SJSA1 (cell line): ENCODE data around the gene GRB2. TPM values are rescaled to one million over a fixed set of nuclear protein-coding genes. Genes with fewer than 3 reads are reported as not detected.
"Not testable (repeated sequence)": the region's sequence is repeated elsewhere in the genome, so short reads cannot be mapped to it uniquely, and the experiment has no call there.

ENCODE experiments used
- DNase-seq, 2 experiments: peaks; one replicate each; pipeline ENCODE4 v3.0.0-alpha.2; 2015 to 2020; ENCODE audit warnings: low spot score in 2 of 2, low read depth in 1 of 2
- H3K27ac ChIP-seq: fragments of 250-450 bp; sonication (Bioruptor Pico); 2 replicates; pipeline ENCODE4 v1.5.1; 2020; ENCODE audit warnings: mild to moderate bottlenecking, moderate library complexity
- H3K27me3 ChIP-seq: fragments of 250-450 bp; sonication (Bioruptor Pico); replicated peaks from 2 replicates; pipeline ENCODE4 v1.5.1; 2020; ENCODE audit warnings: mild to moderate bottlenecking, moderate library complexity
- H3K36me3 ChIP-seq: fragments of 250-450 bp; sonication (Bioruptor Pico); 2 replicates; pipeline ENCODE4 v1.5.1; 2020; ENCODE audit warnings: mild to moderate bottlenecking
- H3K4me1 ChIP-seq: fragments of 250-450 bp; sonication (Bioruptor Pico); replicated peaks from 2 replicates; pipeline ENCODE4 v1.6.1; 2021; ENCODE audit warnings: mild to moderate bottlenecking
- H3K4me3 ChIP-seq: fragments of 250-450 bp; sonication (Bioruptor Pico); 2 replicates; pipeline ENCODE4 v1.5.1; 2020; ENCODE audit warnings: mild to moderate bottlenecking
- H3K9me3 ChIP-seq: fragments of 250-450 bp; sonication (Bioruptor Pico); replicated peaks from 2 replicates; pipeline ENCODE4 v1.5.1; 2020; ENCODE audit warnings: mild to moderate bottlenecking
- total RNA-seq: library from RNA; depleted of rRNA; stranded (reverse); fragments of >200 nt; shearing (Covaris generic); gene quantifications from 2 replicates; pipeline ENCODE4 v1.2.3, GENCODE V29; 2014

GRB2 gene
- total RNA-seq, 1 experiment from 2014 or later = 200 TPM

DNA sequence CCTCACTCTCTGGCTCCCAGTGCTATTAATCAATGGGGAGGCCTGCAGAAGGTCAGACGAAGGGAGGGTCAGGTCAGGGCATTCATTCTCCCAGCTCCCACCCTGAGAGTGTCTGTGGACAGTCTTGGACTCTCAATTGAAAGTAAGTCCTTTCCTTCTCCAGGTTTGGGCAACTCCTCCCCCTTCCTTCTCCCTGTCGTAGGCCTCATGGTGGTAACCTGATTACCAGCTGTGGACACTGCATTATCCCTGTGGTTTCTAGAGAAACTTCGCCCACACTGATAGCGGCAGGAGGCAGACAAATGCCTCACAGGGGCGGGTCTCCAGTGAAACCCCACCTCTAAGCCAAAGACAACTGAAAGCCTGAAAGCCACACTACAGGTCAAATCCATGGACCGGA, 58.6 kb downstream of the GRB2 start:
- DNase-seq = no peak
- Histone ChIP-seq H3K9me3 (no peaks in the 10 kb centered on the region), H3K27ac (no peak overlapping the region), H3K4me1 (0 out of 2 replicates have a peak, but pooled peaks cover 11% of the 10 kb centered on the region), H3K4me3 (no peak overlapping the region), H3K36me3 (no peaks in the 10 kb centered on the region), H3K27me3 (no peaks in the 10 kb centered on the region)

DNA sequence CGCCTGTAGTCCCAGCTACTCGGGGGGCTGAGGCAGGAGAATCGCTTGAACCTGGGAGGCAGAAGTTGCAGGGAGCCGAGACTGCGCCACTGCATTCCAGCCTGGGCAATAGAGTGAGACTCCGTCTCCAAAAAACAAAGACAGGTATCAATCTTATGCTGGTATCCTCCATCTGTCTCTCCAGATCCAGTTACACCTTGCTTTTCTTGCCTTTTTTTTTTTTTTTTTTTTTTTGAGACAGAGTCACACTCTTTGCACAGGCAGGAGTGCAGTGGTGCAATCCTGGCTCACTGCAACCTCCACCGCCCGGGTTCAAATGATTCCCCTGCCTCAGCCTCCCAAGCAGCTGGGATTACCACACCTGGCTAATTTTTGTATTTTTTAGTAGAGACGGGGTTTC, 59.1 kb downstream of the GRB2 start:
- H3K9me3 ChIP-seq, DNase-seq, H3K4me3 ChIP-seq, H3K36me3 ChIP-seq, H3K27me3 ChIP-seq, H3K27ac ChIP-seq: not testable (repeated sequence)
- 0 out of 2 replicates have a peak, but pooled peaks cover 11% of the 10 kb centered on the region for H3K4me1 ChIP-seq

DNA sequence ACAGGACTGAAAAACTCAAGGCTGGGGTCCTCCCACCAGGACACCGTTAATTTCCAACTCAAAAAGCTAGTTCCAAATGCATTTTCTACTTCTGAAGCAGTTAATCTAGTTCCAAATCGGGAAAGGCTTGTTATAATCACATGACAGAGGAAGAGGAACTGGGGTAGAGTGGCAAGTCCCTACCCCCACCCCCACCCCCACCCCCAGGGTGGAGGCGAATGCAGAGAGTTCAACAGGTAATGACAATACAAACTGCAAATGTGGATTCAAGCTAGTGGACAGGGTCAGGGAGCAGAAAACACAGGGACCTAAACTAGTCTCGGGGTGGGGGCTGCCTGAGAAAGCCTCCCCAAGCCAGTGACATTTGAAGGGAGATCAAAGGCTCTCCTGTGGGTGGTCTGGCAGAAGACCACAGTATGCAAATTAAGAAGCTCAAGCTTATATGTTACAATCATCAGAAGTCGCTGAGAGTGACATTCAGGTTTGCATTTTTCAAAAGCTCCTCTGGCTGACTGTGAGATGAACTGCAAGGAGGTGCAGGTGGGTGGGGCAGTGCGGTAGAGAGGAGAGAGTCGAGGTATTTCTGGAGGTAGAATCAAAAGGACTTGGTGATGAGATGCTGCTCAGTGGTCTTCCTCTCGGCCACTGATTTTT, 59.8 kb downstream of the GRB2 start:
- Histone ChIP-seq H3K27me3 (no peaks in the 10 kb centered on the region), H3K4me3 (no peak overlapping the region), H3K36me3 (0 out of 2 replicates have a peak, but pooled peaks cover under 1% of the 10 kb centered on the region), H3K9me3 (no peaks in the 10 kb centered on the region), H3K27ac (no peak overlapping the region), H3K4me1 (0 out of 2 replicates have a peak, but pooled peaks cover 8% of the 10 kb centered on the region)
- no peak for DNase-seq

DNA sequence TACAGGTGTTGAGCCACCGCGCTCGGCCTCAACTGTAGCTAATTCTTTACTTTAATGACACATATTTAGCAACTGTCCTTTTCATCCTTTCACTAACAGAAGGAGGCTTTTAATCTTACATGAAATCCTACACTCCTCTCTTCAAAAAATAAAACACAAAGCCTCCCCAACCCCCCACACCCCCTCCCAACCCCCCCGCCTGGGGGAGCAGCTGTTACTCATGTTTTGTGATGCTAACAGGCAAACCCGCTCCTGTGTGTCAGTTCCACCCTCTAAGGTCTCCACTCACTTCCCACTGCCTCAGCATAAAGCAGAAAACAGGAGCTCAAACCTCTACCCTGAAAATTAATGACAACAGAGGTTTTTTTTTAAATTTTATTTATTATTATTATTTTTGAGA, 60.8 kb downstream of the GRB2 start:
- no peaks in the 10 kb centered on the region for H3K9me3 ChIP-seq
- H3K27ac ChIP-seq = no peak overlapping the region
- 0 out of 2 replicates have a peak, but pooled peaks cover 8% of the 10 kb centered on the region for H3K4me1 ChIP-seq
- 0 out of 2 replicates have a peak, but pooled peaks cover 3% of the 10 kb centered on the region for H3K36me3 ChIP-seq
- no peaks in the 10 kb centered on the region for H3K27me3 ChIP-seq
- DNase-seq = no peak
- H3K4me3 ChIP-seq = no peak overlapping the region

DNA sequence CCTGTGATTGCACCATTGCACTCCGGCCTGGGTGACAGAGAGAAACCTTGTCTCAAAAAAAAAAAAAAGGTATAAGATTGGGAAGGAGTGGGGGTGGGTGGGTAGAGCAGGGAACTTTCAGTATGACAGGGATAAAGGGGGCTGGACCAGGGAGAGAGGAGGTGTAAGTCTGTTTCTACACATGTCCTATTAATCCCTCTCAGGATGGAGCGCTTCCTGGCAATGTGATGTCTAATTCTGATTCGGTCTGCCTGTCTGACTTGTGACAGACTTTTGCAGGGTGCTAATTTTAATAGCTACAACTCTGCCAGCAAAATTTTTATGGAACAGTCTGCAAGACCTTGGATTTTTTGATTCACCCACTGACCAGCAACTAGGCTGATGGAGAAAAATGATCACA, 62.5 kb downstream of the GRB2 start:
- Histone ChIP-seq H3K9me3 (no peaks in the 10 kb centered on the region), H3K27me3 (no peaks in the 10 kb centered on the region), H3K27ac (no peak overlapping the region), H3K36me3 (0 out of 2 replicates have a peak, but pooled peaks cover 3% of the 10 kb centered on the region), H3K4me1 (0 out of 2 replicates have a peak, but pooled peaks cover 8% of the 10 kb centered on the region), H3K4me3 (no peak overlapping the region)
- DNase-seq = no peak

DNA sequence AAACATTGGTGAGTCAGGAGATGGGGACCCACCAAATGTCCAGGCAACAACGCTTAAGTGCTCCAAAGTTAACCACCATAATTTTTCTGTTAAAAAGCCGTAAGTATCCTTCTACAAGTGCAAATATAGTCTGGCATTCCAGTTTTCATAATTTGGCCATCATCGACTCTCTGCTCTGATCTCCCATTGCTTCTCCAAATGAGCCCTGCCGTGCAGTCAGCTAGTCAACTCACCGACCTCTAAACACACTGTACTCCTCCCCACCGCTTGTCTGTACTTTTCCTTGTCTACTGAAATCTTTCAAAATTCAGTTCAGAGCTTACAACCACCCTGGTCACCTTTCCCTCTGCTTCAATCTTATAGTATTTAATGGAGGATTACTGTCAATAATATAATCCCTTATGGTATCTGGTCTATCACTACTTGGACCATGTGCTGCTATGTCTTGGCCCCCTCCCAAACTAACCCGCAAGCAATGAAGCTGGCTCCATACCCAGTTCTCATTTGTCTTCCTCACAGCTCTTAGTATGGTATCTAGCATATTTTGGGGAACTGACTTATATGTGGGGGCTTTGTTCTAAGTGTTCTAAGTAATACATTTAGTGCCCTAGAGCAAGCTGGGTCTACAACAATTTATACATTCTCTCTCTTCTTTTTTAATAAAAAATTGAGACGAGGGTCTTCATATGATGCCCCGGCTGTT, 63.5 kb downstream of the GRB2 start:
- no peak overlapping the region for H3K4me3 ChIP-seq
- no peak overlapping the region for H3K27ac ChIP-seq
- DNase-seq = no peak
- 0 out of 2 replicates have a peak, but pooled peaks cover 3% of the 10 kb centered on the region for H3K36me3 ChIP-seq
- H3K9me3 ChIP-seq = no peaks in the 10 kb centered on the region
- 0 out of 2 replicates have a peak, but pooled peaks cover 3% of the 10 kb centered on the region for H3K4me1 ChIP-seq
- H3K27me3 ChIP-seq = no peaks in the 10 kb centered on the region

DNA sequence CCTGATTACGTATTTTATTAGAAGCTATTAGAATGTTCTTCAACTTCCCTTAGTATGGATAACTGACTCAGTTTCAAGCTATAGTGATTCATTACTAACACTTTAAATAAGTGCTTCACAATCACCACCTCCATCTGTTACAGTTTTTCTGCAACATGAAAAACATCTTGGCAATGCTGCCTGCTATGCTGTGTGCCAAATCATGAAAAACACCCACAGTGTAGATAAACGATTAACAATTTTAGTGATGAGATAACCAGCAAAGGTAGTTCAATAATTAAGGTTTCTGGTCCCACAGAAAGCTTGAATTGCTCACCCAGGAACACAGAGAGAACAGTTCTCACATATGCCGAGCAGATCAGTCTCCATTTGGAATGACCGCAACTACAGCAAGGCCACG, 64.8 kb downstream of the GRB2 start:
- no peaks in the 10 kb centered on the region for H3K27me3 ChIP-seq
- H3K9me3 ChIP-seq = no peaks in the 10 kb centered on the region
- no peak overlapping the region for H3K4me3 ChIP-seq
- no peak for DNase-seq
- no peak overlapping the region for H3K27ac ChIP-seq
- H3K36me3 ChIP-seq = 0 out of 2 replicates have a peak, but pooled peaks cover 3% of the 10 kb centered on the region
- no peaks in the 10 kb centered on the region for H3K4me1 ChIP-seq

DNA sequence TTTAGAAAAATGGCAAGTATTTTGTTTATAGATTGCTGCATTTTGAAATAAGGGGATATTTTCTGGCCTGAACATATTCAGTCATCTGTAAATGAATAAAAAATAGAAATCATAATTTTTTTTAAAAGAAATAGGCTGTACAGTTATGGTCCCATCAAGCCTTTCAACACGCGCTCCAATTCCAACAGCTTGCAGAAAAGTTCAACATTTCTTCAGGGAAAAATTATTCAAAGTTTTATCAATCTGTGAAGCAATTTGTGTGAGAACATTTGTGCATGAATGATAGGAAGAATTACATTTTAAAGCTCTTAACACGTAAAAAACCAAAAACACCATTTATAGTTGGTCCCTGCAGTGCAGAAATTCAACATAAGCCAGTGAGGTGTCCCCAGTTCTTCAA, 65.5 kb downstream of the GRB2 start:
- no peak overlapping the region for H3K4me3 ChIP-seq
- no peaks in the 10 kb centered on the region for H3K9me3 ChIP-seq
- H3K4me1 ChIP-seq = no peaks in the 10 kb centered on the region
- H3K27ac ChIP-seq = no peak overlapping the region
- H3K36me3 ChIP-seq = 0 out of 2 replicates have a peak, but pooled peaks cover 3% of the 10 kb centered on the region
- DNase-seq = no peak
- H3K27me3 ChIP-seq = no peaks in the 10 kb centered on the region

DNA sequence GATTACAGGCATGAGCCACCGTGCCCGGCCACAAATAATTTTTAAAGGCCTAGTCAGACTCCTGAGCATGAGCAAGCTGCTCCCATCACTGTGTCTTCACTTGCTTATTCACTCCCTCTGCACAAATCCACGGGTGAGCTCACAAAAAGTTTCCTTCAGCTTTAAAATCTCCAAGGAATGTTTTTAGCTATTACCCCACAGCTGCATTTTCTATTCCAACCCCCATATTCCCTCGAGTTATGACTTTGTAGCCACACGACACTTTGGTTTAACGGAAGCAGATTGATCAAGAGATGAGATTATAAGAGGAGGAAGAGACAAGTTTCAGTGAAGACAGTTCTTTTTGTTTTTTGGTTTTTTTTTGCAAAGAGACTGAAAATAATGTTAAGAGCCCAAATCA, 67.1 kb downstream of the GRB2 start:
- H3K9me3 ChIP-seq = no peaks in the 10 kb centered on the region
- H3K4me1 ChIP-seq = no peaks in the 10 kb centered on the region
- H3K4me3 ChIP-seq = no peak overlapping the region
- no peak overlapping the region for H3K27ac ChIP-seq
- DNase-seq = no peak
- H3K36me3 ChIP-seq = 0 out of 2 replicates have a peak, but pooled peaks cover 3% of the 10 kb centered on the region
- no peaks in the 10 kb centered on the region for H3K27me3 ChIP-seq

DNA sequence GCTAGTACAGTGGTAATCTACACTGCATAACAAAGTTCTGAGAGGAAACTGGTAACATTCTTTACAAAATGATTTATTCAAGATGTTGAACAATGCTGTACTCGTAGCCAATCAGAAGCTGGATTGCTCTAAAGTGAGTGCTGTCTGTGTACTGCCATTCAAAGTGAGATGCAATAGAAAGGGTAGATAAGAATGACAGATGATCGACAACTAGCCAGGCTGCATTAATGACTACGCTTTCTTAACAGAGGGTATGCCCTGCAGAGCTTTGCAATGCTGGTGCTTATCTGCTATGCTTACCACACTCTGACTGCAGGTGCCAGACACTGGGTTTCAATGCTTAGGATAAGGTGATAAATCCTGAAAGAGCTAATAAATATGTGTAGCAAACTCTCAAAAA, 70.2 kb downstream of the GRB2 start:
- Histone ChIP-seq H3K27me3 (no peaks in the 10 kb centered on the region), H3K4me1 (no peaks in the 10 kb centered on the region; the same call in 1 of the 2 replicates), H3K36me3 (peaks cover 16% of the 10 kb centered on the region), H3K9me3 (no peaks in the 10 kb centered on the region), H3K4me3 (no peak overlapping the region), H3K27ac (no peak overlapping the region)
- no peak for DNase-seq

DNA sequence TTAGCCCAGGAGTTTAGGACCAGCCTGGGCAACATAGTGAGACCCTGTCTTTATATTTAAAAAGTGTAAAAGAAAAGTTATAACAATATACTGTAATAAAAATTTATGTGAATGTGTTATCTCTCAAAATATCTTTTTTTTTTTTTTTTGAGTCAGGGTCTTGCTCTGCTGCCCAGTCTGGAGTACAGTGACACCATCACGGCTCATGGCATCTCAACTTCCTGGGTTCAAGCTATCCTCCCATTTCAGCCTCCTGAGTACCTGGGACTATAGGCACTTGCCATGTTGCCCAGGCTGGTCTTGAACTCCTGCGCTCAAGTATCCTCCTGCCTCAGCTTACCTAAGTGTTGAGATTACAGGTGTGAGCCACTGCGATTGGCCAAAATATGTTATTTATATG, 70.8 kb downstream of the GRB2 start:
- DNase-seq = no peak
- Histone ChIP-seq H3K9me3 (no peaks in the 10 kb centered on the region), H3K27ac (no peak overlapping the region), H3K4me1 (no peaks in the 10 kb centered on the region; the same call in 1 of the 2 replicates), H3K27me3 (no peaks in the 10 kb centered on the region), H3K36me3 (peaks cover 22% of the 10 kb centered on the region), H3K4me3 (no peak overlapping the region)

DNA sequence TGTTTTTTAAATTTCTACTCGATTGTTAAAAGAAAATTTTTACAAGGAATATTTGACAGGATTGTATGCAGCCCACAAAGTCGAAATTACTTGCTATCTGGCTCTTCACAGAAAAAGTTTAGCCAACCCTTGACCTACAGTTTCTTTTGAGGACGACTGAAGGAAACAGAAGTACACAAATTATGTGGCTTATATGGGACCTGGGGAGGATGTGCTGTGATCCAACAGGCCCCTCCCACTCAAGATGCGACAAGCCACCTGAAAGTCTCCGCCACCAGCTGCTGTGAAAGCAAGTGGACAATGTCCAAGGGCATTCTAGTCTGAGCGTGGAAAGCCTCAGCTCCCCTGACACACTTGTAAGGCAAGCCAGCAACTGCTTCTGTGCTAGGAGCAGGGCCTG, 73.8 kb downstream of the GRB2 start:
- Histone ChIP-seq H3K27ac (no peak overlapping the region), H3K36me3 (peaks cover 23% of the 10 kb centered on the region)
- DNase-seq = no peak

DNA sequence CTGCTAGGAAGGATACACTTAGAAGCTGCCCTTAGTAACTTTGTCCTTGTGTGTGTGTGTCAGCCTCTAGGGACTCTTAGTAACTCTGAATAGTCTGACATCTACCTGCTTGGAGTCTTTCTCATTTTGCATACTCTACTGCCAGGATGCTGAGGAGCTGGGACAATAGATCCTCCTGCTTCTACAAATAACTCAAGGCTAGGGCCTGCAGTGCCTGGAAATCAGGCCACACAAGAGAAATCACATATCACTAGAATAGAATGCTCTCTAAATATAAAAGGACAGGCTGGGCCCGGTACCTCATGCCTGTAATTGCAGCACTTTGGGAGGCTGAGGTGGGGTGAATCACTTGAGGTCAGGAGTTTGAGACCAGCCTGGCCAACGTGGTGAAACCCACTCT, 77.7 kb downstream of the GRB2 start:
- no peak for DNase-seq
- Histone ChIP-seq H3K27me3 (no peaks in the 10 kb centered on the region), H3K4me3 (no peak overlapping the region)

More for the DNA sequence above, 73.8 kb downstream of the GRB2 start:
- Histone ChIP-seq H3K4me1 (no peaks in the 10 kb centered on the region; the same call in 1 of the 2 replicates), H3K9me3 (no peaks in the 10 kb centered on the region), H3K27me3 (no peaks in the 10 kb centered on the region), H3K4me3 (no peak overlapping the region)

DNA sequence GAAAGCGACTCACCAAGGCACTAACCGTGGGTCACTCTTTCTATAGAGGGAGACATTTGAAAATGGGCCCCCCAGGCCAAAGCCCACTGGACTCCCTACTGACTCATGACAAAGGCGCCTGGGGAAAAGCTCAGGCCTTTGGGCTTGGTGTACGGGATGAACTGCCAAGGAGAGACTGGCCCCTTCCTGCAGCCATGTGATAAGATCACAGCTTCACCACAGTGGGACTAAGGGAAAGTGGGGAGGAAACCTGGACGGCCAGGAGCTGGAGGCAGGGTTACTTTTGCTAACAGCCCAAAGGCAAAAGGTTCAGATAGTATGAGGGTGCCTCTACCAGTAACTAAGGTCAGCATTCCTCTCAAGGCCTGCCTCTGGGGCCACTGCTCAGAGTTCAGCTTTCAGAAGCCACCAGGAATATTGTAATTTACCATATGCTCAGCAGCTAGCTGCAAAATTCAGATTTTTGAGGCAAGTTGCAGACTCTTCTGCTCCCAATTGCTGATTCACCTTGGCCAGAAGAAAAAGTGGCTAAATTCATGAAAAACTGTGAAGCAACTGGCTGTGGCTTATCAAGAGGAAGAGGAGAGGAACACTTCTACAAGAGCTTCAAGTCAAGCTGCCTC, 79.1 kb downstream of the GRB2 start:
- H3K4me1 ChIP-seq = no peaks in the 10 kb centered on the region; the same call in none of the 2 replicates
- H3K27ac ChIP-seq = no peak overlapping the region
- H3K36me3 ChIP-seq = peaks cover 51% of the 10 kb centered on the region
- no peak for DNase-seq
- H3K9me3 ChIP-seq = no peaks in the 10 kb centered on the region
- no peaks in the 10 kb centered on the region for H3K27me3 ChIP-seq
- no peak overlapping the region for H3K4me3 ChIP-seq

More for the DNA sequence above, 77.7 kb downstream of the GRB2 start:
- Histone ChIP-seq H3K9me3 (no peaks in the 10 kb centered on the region), H3K4me1 (no peaks in the 10 kb centered on the region; the same call in none of the 2 replicates), H3K36me3 (peaks cover 47% of the 10 kb centered on the region), H3K27ac (no peak overlapping the region)
